HG02970 (cell line): ENCODE data around the gene ADAMTS12.

Experiments used
- ATAC-seq: cut with Tn5 transposase; IDR thresholded peaks from one replicate; pipeline ENCODE4 v1.9.1; 2021; ENCODE audit warnings: mild to moderate bottlenecking, moderate library complexity, moderate number of reproducible peaks; ENCODE audit not compliant: unreplicated experiment, low FRiP score

The ADAMTS12 gene

DNA sequence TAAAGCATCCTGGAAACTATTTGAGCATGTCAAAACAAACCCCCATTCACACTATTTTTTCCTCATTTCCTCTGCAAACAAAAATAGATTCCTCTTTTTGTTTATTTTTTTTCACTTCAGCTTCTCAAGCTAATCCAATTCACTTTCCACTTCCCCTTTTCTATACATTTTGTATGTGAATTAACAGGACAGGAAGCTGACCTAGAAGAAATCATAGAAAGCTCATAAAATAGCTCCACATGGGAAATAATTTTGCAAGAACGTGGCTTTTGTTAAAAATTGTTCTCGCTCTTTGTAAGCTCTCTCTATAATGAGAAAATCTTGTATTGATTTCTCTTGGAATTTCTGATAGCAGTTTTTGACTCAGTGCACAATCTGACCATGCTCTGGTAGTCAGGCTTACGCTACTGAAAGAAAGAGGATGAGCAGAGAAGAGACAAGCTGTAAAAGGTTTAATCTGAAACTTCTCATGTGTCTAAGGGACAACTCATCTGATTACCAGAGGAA lies 215.8 kb downstream of the ADAMTS12 start:
- ATAC-seq = no peak

DNA sequence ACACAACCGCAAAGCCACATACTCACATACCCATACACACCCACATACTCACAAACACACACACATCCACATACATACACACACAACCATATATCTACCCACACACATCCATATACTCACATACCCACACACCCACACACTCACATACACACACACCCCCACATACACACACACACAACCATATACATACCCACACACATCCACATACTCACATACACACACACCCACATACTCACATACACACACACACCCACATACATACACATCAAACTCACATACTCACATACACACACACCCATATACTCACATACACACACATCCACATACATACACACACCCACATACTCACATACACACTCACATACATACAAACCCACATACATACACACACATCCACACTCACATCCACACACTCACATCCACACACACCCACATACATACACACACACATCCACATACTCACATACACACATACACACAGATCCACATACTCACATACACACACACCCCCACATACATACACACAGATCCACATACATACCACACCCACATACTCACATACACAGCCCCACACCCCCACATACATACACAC lies 220.0 kb downstream of the ADAMTS12 start:
- ATAC-seq = no peak

DNA sequence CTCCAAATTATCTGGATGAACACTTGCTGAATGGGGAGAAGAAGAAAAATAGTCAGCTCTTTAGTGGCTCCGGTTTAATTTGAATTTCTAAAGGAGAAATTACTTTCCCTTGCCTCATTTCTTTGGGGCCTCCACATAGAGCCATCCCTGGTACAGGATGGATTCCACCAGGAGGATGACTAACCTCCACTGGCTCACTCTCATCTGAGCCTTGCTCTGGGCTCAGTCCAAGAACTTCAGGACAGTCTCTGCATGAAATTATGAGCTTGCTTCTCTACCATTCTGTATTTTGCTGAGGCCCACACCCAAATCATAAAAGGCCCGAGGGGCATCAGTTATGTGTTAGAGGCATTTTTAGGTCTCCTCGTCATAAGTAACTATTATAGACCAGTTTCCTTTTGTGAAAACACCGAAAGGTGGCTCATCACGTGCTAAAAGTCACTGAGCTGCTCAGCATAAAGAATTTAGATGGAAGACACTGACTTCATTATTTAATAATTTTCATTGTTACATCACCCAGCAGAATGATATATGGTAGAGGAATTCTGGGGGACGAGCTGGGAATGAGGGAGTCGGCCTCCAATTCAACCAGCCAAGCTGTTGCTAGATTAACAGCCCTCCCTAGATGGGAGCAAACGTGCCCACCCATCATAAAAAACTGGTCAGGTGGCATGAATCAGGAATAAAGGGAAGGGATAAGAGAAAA lies 228.9 kb downstream of the ADAMTS12 start:
- no peak for ATAC-seq

DNA sequence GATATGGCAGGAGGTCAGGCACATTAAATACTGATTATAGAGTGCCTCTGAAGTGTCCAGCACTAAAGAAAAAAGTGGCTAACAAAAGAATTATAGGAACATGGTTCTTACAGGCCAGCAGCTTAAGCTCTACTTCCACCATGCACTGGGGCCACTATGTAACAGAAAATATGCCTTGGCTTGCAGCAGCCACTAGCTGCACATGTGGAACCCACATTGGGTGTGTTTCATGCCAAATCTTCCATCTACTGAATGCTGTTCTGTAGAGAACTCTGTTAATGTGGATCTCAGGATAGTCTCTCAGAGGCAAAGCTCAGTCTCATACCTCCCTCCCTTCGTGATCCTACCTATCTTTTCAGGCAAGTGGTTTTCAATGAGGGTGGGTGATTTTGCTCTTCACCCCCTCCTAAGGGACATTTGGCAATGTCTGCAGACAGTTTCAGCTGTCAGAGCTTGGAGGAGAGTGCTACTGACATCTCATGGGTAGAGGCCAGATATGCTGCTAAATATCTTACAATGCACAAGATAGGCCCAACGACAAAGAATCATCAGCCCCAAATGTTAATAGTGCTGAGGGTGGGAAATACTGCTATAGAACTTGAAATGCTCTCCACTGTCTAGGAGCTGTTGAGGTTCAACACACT lies 232.1 kb downstream of the ADAMTS12 start:
- ATAC-seq = no peak

DNA sequence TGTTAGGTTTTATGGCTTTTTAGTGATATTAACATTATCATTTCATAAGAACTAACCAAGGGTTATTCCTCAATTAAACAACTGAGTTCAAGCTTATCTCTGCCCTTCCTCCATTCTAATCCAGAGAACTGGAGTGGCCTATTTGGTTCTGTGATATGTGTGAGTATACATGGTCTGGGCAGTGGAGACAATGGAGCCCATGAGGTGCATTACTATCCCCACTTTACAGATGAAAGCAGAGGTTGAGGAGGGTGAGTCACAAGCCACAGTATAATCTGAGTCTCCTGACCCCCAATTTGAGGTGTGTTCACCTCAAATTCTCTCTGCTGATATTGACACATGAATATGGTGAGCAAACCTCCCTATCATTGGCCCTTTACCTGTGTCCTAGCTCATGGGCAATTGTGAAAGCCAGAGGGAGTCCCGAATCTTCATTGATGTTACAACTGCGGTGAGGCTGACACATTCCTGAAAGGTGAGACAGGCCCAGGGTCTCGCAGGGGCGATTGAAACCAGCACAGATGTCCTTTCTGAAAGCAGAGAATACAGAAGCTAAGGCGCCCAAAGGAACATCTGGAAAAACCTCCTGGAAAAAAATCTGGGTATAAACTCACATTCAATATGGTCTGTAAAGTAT lies 233.9 kb downstream of the ADAMTS12 start:
- no peak for ATAC-seq

DNA sequence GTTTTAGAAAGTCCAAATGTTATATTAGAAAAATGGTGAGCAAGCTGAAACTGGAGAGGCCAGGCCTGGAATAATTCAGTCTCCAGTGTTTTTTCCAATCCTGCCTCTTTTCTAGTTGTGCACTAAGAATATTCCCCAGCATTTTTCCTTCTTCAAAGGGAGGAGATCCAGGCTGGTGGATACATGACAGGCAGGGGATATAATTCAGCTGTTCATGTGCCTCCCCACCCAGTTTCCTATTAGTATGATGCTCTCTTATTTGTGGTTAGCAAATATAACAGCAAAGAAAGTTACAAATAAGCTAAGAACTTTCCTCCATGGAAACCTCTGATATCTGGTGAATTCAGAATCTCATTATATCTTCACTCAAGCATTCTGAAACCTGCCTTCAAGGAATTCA lies 234.6 kb downstream of the ADAMTS12 start:
- ATAC-seq = no peak

DNA sequence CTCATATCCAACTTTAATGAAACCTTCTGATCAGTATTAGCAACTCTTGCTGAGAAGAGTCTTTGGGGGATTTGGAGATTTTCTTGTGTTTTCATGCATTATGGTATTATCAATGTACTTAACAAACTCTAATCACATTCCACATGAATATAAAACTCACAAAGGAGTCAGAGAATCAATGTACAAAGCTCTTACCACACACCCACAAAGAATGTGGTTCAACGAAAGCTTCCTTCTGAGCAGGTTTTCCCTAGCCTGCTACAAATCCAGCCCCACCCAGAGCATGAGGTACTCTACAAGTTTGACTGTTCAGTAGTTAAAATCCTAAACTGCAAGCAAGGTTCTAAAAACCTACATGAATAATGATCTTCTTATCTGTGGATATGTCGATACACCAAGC lies 240.9 kb downstream of the ADAMTS12 start:
- no peak for ATAC-seq

DNA sequence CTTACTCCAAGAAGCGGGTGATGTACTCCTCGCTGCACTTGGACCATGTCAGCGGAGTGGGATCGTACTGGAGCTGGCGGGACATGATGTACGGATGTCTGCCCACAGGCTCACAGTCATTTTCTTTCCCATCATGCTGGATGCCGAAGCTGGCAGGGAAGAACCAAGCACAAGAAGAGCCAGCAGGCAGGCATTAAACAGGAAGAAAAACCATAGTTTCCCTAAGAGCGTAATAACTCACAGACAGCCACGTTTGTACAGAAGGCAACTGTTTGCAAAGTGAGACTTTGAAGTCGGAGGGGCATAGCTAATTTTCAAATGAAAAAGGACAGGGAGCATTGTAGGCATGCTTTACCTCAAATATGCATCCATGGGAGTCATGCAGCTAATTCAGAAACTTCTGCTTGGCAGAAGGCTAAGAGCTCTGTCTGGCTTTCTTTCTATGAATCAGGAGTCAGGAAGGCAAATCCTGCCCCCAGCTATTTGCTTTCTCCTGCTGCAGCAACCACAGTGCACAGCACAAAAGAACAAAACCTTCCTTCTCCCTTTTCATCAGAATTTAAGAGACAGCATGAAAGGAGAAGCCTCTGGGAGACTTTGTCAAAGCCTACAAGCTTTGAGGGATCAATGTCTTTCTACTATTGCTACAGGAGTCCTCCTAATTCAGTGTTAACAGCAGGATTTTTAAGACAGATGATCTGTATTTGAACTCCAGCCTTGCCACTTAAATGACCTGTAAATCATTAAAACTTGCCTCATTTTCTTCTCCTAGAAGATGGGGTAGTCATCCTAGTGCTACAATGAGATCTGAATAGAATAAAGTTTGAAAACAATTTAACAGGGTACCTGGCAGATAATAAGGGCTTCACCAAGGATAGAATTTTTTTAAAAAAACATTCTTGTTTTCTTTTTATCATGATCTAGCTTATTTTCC lies 242.0 kb downstream of the ADAMTS12 start:
- ATAC-seq = no peak

DNA sequence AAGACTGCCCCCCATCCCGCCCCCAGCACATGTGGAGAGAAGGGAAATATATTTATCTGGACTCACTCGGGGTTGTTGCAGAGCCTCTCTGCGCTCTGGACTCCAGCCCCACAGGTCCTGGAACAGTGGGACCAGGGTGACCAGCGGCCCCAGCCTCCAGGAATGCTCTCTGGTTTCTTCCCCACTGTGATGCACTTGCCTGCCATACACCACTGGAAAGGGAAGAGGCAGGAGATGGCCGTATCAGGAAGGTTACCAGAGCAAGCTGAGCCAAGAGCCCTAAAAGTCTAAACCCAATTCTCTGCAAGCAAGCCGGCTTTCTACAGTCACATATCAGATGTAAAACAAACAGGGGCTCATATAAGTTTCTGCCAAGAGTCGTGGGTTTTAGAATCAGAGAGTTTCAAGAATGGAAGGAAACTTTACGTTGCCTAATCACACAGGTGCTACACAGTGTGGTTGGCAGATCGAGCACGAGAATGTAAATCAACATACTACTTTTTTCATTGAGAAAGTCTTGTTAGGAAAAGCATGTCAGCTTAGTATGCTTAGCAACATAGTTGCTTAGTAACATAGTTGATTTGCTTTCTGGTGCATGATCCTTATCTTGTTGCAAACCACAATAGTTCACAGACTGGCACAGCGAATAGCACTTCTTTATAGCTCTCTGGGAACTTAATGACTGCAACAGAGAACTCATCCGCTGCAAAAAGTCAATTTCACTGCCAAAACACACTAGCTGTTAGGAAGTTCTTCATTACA lies 249.9 kb downstream of the ADAMTS12 start:
- no peak for ATAC-seq

DNA sequence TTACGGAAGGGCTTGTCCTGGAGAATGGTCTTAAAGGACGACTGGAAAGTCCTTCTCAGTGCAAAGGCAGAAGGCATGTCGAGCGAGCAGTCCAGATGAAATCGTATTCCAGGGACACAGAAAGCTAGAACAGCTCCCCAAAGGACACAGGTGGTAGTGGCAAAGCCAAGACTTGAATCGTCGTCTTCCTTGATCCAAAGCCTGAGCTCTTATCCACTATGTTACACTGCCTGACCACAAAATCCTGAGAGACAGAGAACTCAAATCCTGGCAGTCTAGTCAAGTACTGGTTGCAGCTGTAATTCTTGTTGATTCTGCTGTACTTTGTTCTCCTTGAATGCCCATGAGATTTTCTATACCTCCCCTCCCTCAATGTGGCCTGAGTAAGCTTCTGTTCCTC lies 252.3 kb downstream of the ADAMTS12 start:
- no peak for ATAC-seq

DNA sequence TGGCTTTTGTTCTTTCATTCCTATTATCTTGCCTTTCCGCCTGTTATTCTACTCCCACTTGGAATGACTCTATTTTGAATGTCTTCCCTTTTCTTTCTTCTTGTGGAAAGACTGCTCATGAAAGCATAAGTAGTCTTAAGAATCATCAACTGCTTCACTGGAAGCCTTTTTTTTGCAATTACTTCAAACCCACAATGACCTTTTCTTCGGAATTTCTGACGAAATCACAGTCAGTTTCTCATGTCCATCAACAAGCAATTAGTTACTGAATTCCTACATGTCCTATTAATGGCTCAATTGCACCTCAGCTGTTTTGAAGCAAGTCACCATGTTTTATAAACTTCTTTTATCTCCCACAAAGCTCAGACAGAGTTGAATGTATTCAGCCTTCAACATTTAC lies 254.8 kb downstream of the ADAMTS12 start:
- no peak for ATAC-seq

DNA sequence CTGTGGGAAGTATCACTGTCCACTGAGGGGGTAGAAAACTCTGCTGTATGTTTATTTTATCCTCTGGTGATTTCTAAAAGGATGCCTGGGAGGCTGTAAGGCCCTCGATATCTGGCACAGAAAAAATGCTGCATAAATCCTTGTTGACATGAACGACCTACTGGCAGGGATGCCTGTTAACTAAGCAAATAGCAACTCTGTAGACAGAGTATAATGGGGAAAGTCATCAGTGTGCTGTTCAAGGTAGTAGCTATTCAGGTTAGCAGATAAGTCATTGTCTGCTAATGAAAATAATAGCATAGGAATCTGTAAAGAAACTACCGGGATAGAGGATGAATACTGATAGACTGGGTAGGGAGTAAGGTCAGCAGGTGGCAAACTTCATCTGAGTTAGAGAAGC lies 256.2 kb downstream of the ADAMTS12 start:
- no peak for ATAC-seq

DNA sequence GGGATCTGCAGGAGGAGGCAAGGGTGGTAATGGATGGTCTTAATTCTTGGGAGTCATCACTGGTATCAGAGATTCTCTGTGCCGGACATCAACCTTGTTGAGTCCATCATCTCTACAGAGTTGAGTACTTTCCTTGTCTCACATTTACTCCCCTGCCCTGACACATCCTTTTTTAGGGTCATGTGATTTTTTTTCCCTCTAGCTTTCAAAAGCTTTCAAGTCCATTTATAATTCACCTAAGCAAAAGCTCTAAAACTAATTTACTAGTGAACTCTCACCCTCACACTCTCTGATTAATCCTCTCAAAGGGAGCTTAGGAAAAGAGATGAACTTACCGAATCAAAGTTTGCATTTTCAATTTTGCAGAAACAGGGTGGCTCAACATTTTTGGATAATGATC lies 258.1 kb downstream of the ADAMTS12 start:
- ATAC-seq = no peak

DNA sequence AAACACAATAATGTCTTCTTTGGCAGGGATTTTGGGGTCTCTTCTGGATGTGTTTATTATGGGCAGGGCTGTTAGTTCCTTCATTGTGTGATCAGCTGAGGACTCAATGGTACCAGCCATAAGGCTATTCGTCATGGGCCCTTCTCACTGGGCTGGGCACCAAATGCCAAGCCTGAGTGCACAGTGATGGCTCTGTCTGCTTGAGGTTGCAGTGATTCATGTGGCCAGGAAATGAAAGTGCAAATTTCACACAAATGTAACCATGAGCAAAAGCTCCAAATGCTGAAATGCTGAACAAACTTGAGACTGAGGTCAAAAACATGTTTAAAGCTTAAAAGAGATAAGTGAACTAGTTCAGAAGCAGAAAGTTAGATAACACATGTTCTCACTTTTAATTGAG lies 260.0 kb downstream of the ADAMTS12 start:
- no peak for ATAC-seq

DNA sequence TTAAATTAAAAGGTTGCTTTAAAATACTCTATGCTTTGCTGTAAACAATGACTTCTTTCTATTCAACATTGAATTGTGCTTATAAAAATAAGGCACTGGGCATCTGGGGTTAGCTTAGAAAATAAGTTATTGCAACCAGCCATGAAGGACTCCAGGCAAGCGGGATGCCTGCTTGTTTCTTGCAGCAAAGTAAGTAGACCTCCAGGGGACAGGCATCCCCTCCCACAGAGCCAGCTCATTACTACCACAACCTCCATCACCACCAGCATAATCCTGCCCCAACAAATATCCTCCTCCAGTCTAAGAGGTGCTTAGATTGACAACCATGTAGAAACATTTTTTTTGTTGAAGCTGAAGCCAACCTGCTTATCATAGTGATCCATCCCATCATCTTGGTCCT lies 260.7 kb downstream of the ADAMTS12 start:
- ATAC-seq = no peak

DNA sequence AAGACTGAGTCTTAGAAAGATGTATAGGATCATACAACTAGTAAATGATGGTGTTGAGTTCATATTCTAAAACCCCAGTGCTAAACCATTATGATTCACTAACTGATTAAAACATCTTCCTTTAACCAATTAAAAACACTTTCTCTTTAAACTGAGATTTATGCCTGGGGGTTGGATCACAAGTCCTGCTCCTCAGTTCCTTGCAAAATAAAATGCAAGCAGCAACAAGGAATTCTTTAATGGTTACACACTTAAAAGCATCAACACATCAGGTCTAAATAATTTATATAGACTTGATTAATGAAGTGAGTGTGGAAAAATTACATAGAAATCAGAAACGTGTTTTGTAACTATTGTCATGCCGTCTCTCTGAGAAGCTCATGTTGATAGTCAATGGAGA lies 261.8 kb downstream of the ADAMTS12 start:
- no peak for ATAC-seq

DNA sequence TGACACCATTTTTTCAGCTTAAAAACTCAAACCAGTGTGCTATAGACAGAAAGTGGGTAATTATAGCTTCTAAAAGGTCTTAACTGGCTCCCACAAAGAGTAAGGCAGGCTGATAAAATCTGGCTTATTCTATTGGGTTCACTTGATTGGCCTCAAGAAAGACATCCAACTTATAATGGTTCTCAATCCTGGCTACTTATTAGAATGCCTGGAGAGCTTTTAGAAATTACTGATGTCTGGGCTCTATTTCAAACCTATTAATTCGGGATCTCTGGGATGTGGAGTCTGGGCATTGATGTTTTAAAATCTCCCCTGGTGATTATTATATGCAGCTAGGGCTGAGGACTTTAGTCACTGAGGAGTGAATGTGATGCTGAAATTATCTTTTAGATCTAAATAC lies 263.0 kb downstream of the ADAMTS12 start:
- ATAC-seq = no peak

DNA sequence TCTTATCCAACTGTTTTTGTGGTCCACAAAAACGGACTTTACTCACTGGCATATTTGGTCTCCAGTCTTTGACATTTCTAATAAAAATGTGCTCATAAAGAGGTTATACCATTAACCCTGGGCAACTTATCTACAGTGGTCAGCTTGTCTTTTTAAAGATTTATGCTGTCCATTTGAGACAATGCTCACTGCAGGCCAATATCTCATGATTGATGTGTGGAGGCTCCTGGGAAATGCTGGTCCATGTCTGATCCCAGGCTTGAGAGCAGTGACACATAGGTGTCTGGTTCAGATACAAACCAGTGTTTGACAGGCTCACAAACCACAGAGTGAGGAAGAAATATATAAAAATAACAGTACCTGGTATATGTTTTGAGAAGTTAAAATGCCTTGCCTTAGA lies 270.3 kb downstream of the ADAMTS12 start:
- no peak for ATAC-seq

DNA sequence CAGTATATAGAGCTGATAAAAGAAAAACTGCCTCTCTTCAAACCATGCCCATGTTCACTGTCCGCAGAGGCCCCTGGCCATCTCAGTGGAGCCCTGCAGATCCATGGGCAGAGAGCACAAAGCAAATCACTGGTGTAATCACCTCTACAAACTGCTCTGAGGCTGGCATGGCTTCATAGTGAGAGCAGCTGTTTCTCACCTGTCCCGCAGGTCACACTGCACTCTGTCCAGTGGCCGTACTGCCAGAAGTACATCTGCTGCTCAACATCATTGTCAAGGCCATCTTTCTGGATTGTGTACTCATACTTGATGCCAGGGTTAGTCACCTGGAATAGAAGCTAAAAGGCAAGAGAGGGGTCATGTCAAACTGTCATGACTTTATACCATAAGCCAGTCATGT lies 277.8 kb downstream of the ADAMTS12 start:
- no peak for ATAC-seq

DNA sequence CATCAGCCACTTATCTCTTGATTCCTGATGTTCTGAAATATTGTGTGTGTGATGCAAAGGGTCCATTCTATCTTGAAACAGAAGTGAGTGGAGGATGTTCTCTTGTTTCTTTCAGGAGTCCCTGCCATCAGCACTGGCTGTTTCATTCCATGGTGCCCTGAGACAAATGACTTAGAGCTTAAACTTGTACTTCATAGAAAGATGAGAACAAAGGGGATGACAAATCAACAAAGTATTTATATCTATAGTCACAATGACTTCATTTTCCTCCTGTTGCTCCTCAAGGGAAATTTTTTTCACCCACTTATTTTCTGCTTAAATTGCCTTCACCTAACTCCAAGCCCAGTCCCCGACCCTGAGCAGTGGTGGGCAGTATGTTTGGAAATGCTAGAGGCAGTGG lies 279.4 kb downstream of the ADAMTS12 start:
- ATAC-seq = no peak
